Panc1 (cell line): ENCODE data around the gene MOG.

Source experiments
- CTCF ChIP-seq: fragments of 450-650 bp; IDR thresholded peaks from 2 replicates; pipeline ENCODE4 v1.5.1; 2017; ENCODE audit warnings: mild to moderate bottlenecking
- POLR2AphosphoS5 ChIP-seq: IDR thresholded peaks from 2 replicates; pipeline ENCODE4 v1.6.1; 2012; ENCODE audit warnings: mild to moderate bottlenecking, low read depth, low read length, moderate library complexity

- no peak for TF ChIP-seq CTCF
- no peak for TF ChIP-seq POLR2AphosphoS5
Measured at GRCh38 chr6:29680416-29680815, 23.5 kb downstream of the MOG start.
